HL-60/S4 treated with phorbol 12-myristate 13-acetate at 8.2 ng/mL for 4 days and 3 days (cell line): ENCODE measurements around the gene SIGMAR1.

Experiments used
- in situ Hi-C: fragments of 300-500 bp; cut with MboI; formaldehyde crosslinking; loops from 2 replicates; pipeline ENCODE4 v1.15.0; 2022; ENCODE audit warnings: low sequenced_read_pairs

SIGMAR1 gene

GRCh38 chr9:34634551-34635248, 2.9 kb downstream of the SIGMAR1 start:
- in situ Hi-C loops, result no loop called here

GRCh38 chr9:34633851-34634550, 3.6 kb downstream of the SIGMAR1 start:
- in situ Hi-C loops, result no loop called here

- in situ Hi-C loops, result no loop called here
Observed at GRCh38 chr9:34633166-34633565, 4.4 kb downstream of the SIGMAR1 start.

- in situ Hi-C loops, result no loop called here
Observed at GRCh38 chr9:34630402-34631154, 7.0 kb downstream of the SIGMAR1 start.

DNA sequence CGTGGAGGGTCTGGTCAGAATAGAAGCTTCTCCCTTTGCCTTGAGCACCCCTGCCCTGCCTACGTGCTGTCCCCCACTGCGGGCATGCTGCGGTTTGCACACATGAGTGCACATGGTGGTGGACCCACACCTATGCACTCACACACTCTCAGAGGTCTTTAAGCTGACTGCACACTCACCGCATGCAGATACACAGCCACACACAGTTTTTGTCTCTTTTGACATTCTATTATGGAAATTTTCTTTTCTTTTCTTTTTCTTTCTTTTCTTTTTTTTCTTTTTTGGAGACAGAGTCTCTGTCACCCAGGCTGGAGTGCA, 8.1 kb downstream of the SIGMAR1 start:
- in situ Hi-C loops, result no loop called here

DNA sequence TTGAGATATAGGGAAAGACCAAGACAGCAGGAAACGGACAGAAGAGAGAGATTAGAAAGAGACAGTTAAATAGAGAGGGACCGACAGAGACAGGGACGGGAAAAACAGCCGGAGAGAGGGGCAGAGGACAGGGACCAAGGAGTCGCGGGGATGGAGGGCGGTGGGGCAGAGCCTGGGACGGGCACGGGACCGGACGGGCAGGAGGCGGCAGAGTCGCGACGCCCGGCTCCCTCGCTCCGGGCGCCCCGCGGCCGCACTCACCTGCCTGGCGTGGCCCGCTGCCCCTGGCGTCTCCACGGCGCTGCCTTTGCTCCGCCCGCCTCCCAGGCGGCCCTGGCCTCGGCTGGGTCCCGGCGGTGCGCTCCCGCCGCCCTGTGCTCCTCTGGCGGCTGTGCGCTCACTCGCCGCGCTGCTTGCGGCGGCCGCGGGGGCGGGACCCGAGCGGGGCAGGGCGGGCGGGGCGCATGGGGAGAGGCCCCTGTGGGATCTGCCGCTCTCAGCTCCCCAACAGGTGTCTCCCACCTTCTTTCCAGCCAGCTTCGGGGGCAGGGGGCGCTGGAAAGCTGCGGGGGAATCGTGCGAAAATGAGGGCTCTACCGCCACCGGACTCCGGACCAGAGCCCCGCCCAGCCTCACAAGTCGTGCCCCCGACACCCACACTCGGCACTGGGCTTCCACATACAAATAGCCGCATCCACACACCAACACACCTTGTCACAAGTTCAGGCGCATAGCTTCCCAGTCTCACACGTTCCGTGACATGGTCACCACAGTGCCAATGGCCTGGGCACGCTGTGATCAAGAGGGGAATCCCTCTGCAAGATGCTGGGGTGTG, 8.7 kb downstream of the SIGMAR1 start, which contains the start of gene ARID3C:
ARID3C (minus strand) TSS at position 411 of the 835 bp plus-strand sequence. CDS start 1,052 bp downstream, outside the sequence.
- in situ Hi-C loops, result no loop called here

DNA sequence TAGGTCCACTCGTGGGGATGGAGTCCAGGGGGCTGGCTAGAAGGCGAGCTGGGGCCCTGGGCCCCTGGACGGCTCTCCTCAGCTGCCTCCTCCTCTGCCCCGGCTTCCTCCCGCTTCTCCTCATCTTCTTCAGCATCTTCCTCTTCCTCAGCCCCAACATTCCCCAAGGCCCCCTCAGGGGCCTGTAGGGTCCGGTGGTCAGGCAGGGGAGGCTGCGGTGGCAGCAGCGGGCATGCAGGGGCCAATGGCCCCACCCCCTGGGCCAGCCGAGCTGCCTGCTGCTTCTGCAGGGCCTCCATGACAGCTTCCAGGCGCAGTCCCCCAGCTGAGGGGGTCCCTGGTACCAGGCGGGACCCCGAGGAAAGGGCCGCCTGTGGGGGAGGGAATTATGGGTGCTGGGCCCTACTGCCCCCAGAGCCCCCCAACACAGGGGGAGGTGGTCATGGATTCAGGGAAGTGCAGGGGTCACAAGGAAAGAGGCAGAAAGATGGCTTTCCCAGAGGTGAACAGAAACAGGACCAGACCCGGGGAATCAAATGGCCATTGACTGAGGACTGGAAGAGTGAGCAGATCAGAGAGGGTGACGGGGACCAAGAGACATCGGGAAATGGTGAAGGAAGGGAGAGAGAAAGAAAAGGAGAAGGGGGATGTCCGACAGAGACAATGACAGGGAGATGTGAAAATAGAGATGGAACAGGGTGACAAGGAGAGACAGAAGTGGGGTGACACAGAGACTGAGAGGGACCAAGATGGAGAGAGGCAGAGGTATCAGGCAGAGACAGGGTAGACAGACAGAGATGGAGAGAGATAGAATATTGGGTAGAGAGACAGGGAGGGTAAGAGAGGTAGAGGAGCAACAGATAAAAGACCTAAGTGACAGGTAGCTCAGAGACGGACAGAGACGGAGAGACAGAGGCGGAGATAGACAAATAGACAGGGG, 9.6 kb downstream of the SIGMAR1 start:
- in situ Hi-C loops, result no loop called here

DNA sequence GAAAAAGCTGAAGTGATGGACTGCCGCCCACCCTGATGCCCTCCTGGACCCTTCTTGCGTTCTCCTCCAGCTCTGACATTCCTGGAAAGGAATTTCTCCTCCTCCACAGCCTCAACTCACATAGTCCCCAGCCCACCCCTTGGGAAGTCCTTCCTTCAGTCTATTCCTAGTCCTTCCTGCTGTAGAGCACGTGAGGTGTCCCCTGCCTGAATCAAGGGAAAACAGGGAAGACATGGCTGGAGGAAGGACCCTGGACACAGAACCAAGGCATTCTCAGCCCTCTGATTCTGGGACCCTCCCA, 12.5 kb downstream of the SIGMAR1 start:
- in situ Hi-C loops, result no loop called here

GRCh38 chr9:34624475-34625185, 13.0 kb downstream of the SIGMAR1 start:
- in situ Hi-C loops, result no loop called here

GRCh38 chr9:34623374-34624235, 14.0 kb downstream of the SIGMAR1 start:
- in situ Hi-C loops, result no loop called here

GRCh38 chr9:34620061-34620994, 17.3 kb downstream of the SIGMAR1 start, which contains the start of gene DCTN3:
DCTN3 (minus strand) TSS chr9:34620495; CDS start chr9:34620464, 31 bp downstream.
- in situ Hi-C loops, result no loop called here

GRCh38 chr9:34615132-34615531, 22.5 kb downstream of the SIGMAR1 start:
- in situ Hi-C loops, result no loop called here

- in situ Hi-C loops, result no loop called here
Observed at GRCh38 chr9:34612788-34613390, 24.7 kb downstream of the SIGMAR1 start.

GRCh38 chr9:34611811-34612787, 25.5 kb downstream of the SIGMAR1 start, which contains the start of gene RPP25L:
RPP25L (minus strand) TSS chr9:34612097; CDS start chr9:34611296, 801 bp downstream.
- in situ Hi-C loops, result no loop called here

GRCh38 chr9:34611251-34611810, 26.3 kb downstream of the SIGMAR1 start:
- in situ Hi-C loops, result no loop called here
